Activated CD8-positive, alpha-beta memory T cell treated with anti-CD3 and anti-CD28 coated beads for 24 hours (primary cell): ENCODE data around the gene SCUBE2.
"Not testable (repeated sequence)": the region's sequence is repeated elsewhere in the genome, so short reads cannot be mapped to it uniquely, and the experiment has no call there.

ENCODE experiments used
- DNase-seq: peaks from one replicate; pipeline ENCODE4 v3.0.0-alpha.2; 2020

The SCUBE2 gene

DNA sequence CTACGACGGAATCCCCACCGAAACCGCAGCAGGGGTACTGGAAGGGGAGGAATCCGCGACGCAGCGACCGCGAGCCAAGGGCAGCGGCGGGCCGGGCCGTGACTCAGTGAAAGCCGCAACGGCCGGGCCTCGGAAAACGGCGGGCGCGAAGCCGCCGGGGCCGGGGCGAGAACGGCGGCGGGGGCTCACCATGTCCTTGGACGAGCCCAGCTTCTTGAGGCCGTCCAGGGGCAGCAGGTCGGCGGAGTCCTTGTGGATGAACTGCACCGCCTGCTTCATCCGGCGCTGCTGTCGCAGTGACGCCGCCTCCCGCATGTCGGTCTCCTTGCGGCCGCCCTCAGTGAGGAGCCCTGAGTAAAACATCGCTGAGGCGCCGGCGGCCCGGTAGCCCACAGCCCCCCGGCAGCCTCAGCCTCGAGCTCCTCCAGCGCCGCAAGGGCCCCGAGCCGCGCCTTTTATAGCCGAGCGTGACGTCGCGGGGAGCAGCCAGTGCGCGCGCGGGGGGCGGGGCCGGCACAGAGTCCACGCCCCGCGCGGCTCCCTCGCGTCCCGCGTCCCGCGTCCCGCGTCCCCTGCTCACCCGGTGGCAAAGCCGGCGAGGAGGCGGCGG, 87.7 kb downstream of the SCUBE2 start, which contains the start of gene NRIP3:
Gene NRIP3 (minus strand): TSS at position 429 of the 610 bp plus-strand sequence. CDS start 66 bp downstream, at position 363.
- DNase-seq = peak; percentile 84

GRCh38 chr11:9002920-9003572, 88.4 kb downstream of the SCUBE2 start:
- DNase-seq = no peak

DNA sequence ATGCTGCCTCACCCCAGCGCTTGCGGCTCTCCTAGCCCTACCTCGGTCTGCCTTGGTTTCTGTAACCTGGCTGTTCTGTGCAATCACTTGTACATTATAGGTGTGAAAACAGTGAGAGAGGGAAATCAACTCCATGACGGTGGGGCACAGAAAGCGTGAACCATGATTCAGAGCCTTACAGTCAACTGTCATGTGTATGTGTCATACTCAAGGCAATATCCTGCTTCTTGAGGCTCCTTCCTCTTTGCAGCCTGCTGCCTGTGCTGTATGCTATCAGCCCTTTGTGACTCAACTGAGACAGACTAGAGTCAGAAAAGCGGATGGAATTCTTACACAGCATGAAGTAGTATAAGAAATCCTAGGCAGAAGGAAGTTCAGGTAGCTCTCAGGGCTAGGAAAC, 89.7 kb downstream of the SCUBE2 start:
- DNase-seq = no peak

- no peak for DNase-seq
Measured at GRCh38 chr11:8998017-8998416, 93.4 kb downstream of the SCUBE2 start.

DNA sequence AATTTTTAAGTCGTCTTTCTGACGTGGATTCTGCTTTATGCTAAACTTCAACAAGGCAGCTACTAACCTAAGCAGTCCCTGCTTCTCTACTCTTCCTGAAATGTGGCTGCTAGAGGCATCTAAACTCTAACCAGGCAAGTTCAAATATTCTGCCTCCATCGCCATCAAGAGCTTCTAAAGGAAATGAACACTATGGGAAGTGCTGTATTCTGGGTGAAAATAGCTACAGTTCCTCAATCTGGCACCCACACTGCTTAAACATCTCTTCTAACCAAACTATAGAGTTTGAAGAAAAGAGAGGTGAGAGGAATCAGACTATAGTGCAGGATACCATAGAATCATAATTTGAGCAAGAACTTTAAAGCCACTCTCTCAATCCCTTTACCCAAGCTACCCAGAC, 93.9 kb downstream of the SCUBE2 start:
- no peak for DNase-seq

DNA sequence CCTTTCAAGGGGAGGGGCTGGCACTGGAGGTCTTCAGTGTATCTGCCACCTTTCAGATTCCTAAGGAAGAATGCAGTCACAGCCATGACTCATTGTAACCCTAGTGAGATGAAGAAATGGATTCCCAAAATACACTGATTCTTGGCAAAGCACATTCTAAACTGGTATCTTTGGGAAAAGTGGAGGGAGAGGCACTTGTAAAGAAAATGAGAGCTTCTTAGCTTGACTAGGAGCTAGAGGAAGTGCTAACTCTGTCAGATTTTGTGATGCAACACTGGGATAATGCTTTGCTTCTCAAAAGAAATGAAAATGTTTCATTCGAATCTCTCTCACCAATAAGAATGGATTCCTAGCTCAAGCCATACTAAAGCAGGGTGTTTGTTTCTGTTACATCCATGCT, 101.9 kb downstream of the SCUBE2 start:
- DNase-seq = no peak

DNA sequence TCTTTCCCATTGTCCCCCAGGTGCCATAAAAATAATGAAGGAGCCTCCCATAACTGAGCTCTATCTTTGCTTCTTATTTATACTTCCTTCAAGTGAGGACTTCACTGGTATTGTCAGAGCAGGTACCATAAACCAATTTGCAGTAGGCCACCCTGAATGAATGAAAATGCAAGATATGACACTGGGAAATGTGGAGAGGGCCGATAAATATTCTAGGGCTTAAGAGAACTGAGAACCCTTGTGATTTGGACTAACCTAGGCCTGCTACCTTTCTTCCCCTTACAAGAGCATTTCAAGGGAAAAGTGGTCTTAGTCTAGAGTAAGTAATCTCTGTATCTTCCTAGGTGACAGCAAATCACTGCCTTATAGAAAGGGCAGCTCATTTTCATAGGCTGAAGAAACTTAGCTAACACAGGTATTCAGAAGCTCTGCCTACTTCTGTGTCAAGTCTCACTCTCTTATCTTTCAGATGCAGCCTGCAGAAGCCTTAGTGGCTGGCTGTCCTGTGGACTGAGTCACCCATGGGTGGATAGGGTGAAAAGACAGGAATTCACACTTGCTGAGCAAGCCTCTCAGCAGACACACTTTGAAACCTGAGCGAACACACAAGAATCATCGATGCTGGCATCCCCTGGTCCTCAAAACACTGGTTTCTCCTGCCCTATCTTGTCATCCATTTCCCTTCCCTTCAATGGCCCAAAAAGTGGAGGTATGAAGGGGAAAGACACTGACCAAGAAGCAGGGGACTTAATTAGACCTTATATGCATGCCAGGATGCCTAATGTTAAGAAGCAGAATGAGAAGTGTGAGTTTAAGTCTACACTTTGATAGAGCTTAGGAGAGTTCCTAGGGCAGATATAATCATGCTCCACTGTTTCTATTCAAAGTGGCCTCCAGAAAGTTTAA, 102.8 kb downstream of the SCUBE2 start:
- no peak for DNase-seq

- no peak for DNase-seq
Measured at GRCh38 chr11:8987446-8987845, 104.0 kb downstream of the SCUBE2 start.

GRCh38 chr11:8986772-8987171, 104.6 kb downstream of the SCUBE2 start:
- not testable (repeated sequence) for DNase-seq

DNA sequence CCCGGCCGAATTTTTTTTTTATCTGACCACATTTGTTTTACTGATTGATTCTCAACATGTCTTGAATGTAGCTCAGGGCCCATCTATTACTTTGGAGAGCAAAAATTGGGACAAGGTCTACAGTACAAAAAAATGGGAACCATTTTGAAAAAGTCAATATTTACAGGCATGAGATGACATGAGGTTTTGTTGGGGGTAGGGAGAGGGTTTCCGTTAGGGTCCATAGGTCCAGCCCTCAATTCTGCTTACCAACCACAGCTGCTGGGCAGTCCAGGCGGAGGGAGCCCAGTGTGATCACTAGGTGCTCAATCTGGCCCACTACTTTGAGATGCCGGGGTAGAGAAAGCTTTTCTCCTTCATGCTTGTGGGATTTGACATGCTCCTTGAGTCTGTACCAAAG, 105.9 kb downstream of the SCUBE2 start:
- no peak for DNase-seq

GRCh38 chr11:8983552-8983951, 107.8 kb downstream of the SCUBE2 start:
- DNase-seq = no peak

GRCh38 chr11:8980485-8980884, 110.9 kb downstream of the SCUBE2 start:
- DNase-seq = no peak

DNA sequence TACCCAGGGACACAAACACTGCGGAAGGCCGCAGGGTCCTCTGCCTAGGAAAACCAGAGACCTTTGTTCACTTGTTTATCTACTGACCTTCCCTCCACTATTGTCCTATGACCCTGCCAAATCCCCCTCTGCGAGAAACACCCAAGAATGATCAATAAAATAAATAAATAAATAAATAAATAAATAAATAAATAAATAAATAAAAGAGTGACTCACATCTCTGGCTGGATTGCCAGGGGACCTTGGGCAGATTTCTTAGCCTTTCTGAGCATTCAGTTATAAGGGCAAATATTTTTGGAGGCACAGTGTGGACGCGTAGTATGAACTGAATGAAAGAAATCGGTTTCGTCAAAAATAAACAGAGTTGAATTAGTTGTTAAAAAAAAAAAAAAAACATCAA, 112.0 kb downstream of the SCUBE2 start:
- not testable (repeated sequence) for DNase-seq

DNA sequence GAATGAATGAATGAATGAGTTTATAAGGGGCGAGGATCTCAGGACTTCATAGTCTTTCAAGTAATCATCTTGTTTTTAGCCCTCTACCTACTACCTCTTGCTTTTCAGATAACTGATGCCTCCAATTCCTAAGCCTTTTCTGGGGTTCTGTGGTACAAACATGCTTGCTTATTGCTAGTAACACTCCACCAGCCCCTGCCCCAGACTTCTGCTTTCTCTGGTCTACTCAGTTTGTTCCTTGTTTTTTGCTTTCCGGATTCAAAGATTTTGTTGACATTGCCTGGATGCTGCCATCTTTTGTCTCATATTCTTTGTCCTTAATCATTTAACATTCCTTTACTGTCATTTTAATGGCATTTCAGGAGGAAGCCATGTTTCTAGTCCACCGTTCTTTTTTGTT, 118.3 kb downstream of the SCUBE2 start:
- DNase-seq = no peak

GRCh38 chr11:8971924-8972316, 119.5 kb downstream of the SCUBE2 start:
- no peak for DNase-seq

DNA sequence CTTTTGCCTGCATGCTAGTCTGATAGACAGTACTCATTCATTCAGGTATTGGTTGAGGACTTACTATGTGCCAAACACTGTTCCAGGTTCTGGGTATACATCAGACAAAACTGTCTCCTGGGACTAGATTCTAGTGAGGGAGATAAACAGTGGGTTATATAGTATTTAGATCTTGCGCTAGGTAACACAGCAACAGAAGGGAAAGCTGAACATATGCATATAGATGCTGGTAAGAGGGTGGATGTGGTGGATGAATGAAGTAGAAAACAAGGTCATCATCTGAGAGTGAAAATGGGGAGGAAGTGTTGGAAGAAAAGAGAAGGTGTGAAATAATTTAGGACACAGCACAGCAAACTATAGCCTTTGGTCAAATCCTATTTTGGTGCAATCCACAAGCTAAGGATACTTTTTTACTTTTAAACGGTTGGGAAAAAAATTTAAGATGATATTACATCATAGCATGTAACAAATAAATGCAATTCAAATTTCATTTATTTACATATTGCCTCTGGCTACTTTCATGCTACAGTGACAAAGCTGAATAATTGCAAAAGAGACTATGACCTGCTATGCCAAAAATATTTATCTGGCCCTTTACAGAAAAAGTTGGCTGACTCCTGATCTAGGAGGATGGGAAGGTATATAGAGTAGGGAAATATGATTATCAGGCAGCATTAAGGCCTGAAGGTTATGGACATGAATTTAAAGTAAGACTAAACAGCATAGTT, 120.0 kb downstream of the SCUBE2 start:
- DNase-seq = no peak
